HepG2 (cell line): ENCODE data around the gene CIAPIN1. TPM values are rescaled to one million over a fixed set of nuclear protein-coding genes. Genes with fewer than 3 reads are reported as not detected.
A peak's percentile ranks its signal among the peaks of the same experiment; 100 is the strongest.

Source experiments
- ATAC-seq: fragments of 200-7000 bp; cut with Tn5 transposase; 3 replicates; pipeline ENCODE4 v1.9.1; 2020; ENCODE audit warnings: mild to moderate bottlenecking, moderate library complexity
- BruUV-seq: library from RNA; stranded (reverse); fragments of 400-500 nt; replicated peaks from 2 replicates; lab custom pipeline; 2021; lab: Mats Ljungman, UMichigan
- CTCF ChIA-PET: fragments of 300-600 bp; formaldehyde crosslinking; extraction: SDS; loops from one replicate; lab custom pipeline; 2021; ENCODE audit warnings: low total read pairs, inconsistent platforms, low intra/inter-chr PET ratio; lab: Yijun Ruan, JAX
- POLR2A ChIA-PET: fragments of 350-600 bp; sonication (Branson Sonifier 250); formaldehyde crosslinking; loops from one replicate; lab custom pipeline; 2020; ENCODE audit warnings: antibody characterized with exemption, inconsistent platforms; lab: Yijun Ruan, JAX
- DNase-seq: peaks from one replicate; pipeline ENCODE4 v3.0.0-alpha.2; 2015; ENCODE audit warnings: low spot score
- FAIRE-seq: peaks from 3 replicates; lab custom pipeline; 2011; peaks lifted over from hg19 to GRCh38; lab: Jason Lieb, UNC
- H2AFZ ChIP-seq: one replicate; pipeline ENCODE4 v1.6.1; 2011; ENCODE audit warnings: low read length, inconsistent platforms
- H3K27ac ChIP-seq: fragments of 300-600 bp; 3 replicates; pipeline ENCODE4 v1.8.0; 2011; ENCODE audit warnings: mixed run types, mild to moderate bottlenecking, mixed read lengths, low read length, inconsistent platforms; ENCODE audit not compliant: insufficient read depth; ENCODE audit errors: extremely low read length
- H3K27me3 ChIP-seq, 2 experiments: fragments of 200-600 bp in 1 of 2; 2 replicates in 1 of 2; 3 replicates in 1 of 2; pipeline versions ENCODE4 v1.6.0 to v1.8.0; 2011; ENCODE audit warnings: low read length in 2 of 2, mild to moderate bottlenecking in 2 of 2, moderate library complexity in 2 of 2, inconsistent platforms in 1 of 2; ENCODE audit not compliant: insufficient read depth in 2 of 2, control insufficient read depth in 1 of 2
- H3K36me3 ChIP-seq, 2 experiments: fragments of 200-600 bp in 1 of 2; replicated peaks in 1 of 2; 2 replicates in 1 of 2; 3 replicates in 1 of 2; pipeline versions ENCODE4 v1.5.1 to v1.8.0; 2011; ENCODE audit warnings: low read length in 2 of 2, inconsistent platforms in 1 of 2; ENCODE audit not compliant: insufficient read depth in 2 of 2, control insufficient read depth in 1 of 2
- H3K4me1 ChIP-seq: 2 replicates; pipeline ENCODE4 v1.5.1; 2012; ENCODE audit warnings: low read length, inconsistent platforms; ENCODE audit not compliant: insufficient read depth
- H3K4me2 ChIP-seq: 2 replicates; pipeline ENCODE4 v1.6.0; 2011; ENCODE audit warnings: low read depth, low read length, inconsistent platforms
- H3K4me3 ChIP-seq, 3 experiments: fragments of 200-600 bp in 1 of 3; sonication (generic), shearing (Covaris generic) in 1 of 3; replicated peaks in 1 of 3; 2 replicates each; pipeline ENCODE4 v1.5.1; 2011 to 2016; ENCODE audit warnings: low read length in 3 of 3, inconsistent platforms in 2 of 3, low read depth in 2 of 3, mild to moderate bottlenecking in 2 of 3, control low read depth in 1 of 3, mixed read lengths in 1 of 3; ENCODE audit not compliant: insufficient read depth in 1 of 3
- H3K79me2 ChIP-seq: one replicate; pipeline ENCODE4 v1.6.1; 2011; ENCODE audit warnings: low read length, inconsistent platforms; ENCODE audit not compliant: insufficient read depth
- H3K9ac ChIP-seq: 2 replicates; pipeline ENCODE4 v1.6.0; 2011; ENCODE audit warnings: mild to moderate bottlenecking, low read depth, low read length, inconsistent platforms; ENCODE audit not compliant: insufficient read depth
- H3K9me3 ChIP-seq: 2 replicates; pipeline ENCODE4 v1.5.1; 2012; ENCODE audit warnings: mild to moderate bottlenecking, low read length
- H4K20me1 ChIP-seq: 2 replicates; pipeline ENCODE4 v1.6.0; 2011; ENCODE audit warnings: inconsistent platforms, mild to moderate bottlenecking, low read length, moderate library complexity; ENCODE audit not compliant: insufficient read depth
- NRL ChIP-seq: sonication (generic); formaldehyde crosslinking; IDR thresholded peaks from 2 replicates; pipeline ENCODE4 v1.5.0; 2020; ENCODE audit warnings: missing genetic modification reagents, mild to moderate bottlenecking, moderate library complexity, borderline replicate concordance
- RNF219 ChIP-seq: sonication (generic); formaldehyde crosslinking; IDR thresholded peaks from 2 replicates; pipeline ENCODE4 v1.5.0; 2020; ENCODE audit warnings: mild to moderate bottlenecking, missing genetic modification reagents
- ZMYM4 ChIP-seq: sonication (generic); formaldehyde crosslinking; IDR thresholded peaks from 2 replicates; pipeline ENCODE4 v1.8.1; 2023; ENCODE audit warnings: mild to moderate bottlenecking, missing genetic modification reagents
- WGBS: methylation state at CpG from one replicate; pipeline ENCODE4 v1.1.6; 2017; ENCODE audit warnings: low lambda C conversion rate; 5-methylcytosine and 5-hydroxymethylcytosine counted together
- in situ Hi-C: cut with HindIII; loops from 2 replicates; pipeline ENCODE4 v1.10.0; 2017; ENCODE audit warnings: low pct_unique_long_range_greater_than_20kb; ENCODE audit not compliant: extremely low pct_ligation_motif_present
- intact Hi-C: fragments of 100-400 bp; cut with micrococcal nuclease; formaldehyde crosslinking; loops from one replicate; pipeline ENCODE4 v1.10.0; 2022; ENCODE audit not compliant: unreplicated experiment
- polyA plus RNA-seq, 8 experiments: library from polyadenylated mRNA; depleted of rRNA in 3 of 8; stranded (reverse) in 7 of 8; unstranded in 1 of 8; fragments of >200 nt; fragmentation: Illumina TruSeq in 4 of 8; extraction: Trizol in 4 of 8; gene quantifications; 2 replicates each; pipeline versions ENCODE4 v1.2.1 to v1.2.3, GENCODE V29; 2011 to 2016; ENCODE audit warnings: low read depth in 4 of 8, missing spikeins in 1 of 8, mixed read lengths in 1 of 8; ENCODE audit not compliant: insufficient read depth in 1 of 8
- total RNA-seq, 5 experiments: library from RNA; depleted of rRNA; stranded (reverse); fragments of >200 nt; fragmentation: Illumina TruSeq; extraction: Trizol; gene quantifications; 2 replicates each; pipeline ENCODE4 v1.2.3, GENCODE V29; 2016; ENCODE audit warnings: low read depth in 1 of 5
- TF ChIP-seq, protein P1 (sequence below): IDR thresholded peaks from 2 replicates; pipeline ENCODE4 v1.6.1; 2016; ENCODE audit warnings: missing compliant biosample characterization, missing genetic modification reagents, borderline replicate concordance

Gene CIAPIN1
- total and polyA plus RNA-seq, 2 of the 13 experiments (the other 11 are each of a cell fraction or from before 2014, with no cell fraction given): 69.3 to 89.7 TPM

- FAIRE-seq (no peak), ATAC-seq (no peak), DNase-seq (no peak)
- Histone ChIP-seq H2AFZ (no peak overlapping the region), H3K27ac (no peak overlapping the region), H3K4me1 (peaks cover 16% of the 10 kb centered on the region; the same call in 1 of the 2 replicates), H3K9me3 (no peaks in the 10 kb centered on the region), H3K36me3 (no peaks in the 10 kb centered on the region), H3K4me2 (no peak overlapping the region), H3K79me2 (no peaks in the 10 kb centered on the region), H3K27me3 (peaks cover 0 to 16% of the 10 kb centered on the region in 2 experiments; a peak in 4 of 5 replicates), H3K9ac (no peak overlapping the region), H4K20me1 (no peaks in the 10 kb centered on the region), H3K4me3 (no peak overlapping the region)
- intact Hi-C loops (no loop called here), in situ Hi-C loops (no loop called here)
- 60% methylated on average over 3 of the region's 3 CpGs for WGBS
- TF ChIP-seq RNF219 (CRISPR knock-in tag) (no peak), ZMYM4 (no peak)
- CTCF ChIA-PET: no interaction called here
- POLR2A ChIA-PET: interaction anchor here (1.5 kb wide), 1 partner anchor 33 kb away, joined by 4 read pairs; the partner anchor contains the start of gene CX3CL1
- BruUV-seq: no TSS peak
Measured at GRCh38 chr16:57405097-57405496, 42.1 kb downstream of the CIAPIN1 start.

DNA sequence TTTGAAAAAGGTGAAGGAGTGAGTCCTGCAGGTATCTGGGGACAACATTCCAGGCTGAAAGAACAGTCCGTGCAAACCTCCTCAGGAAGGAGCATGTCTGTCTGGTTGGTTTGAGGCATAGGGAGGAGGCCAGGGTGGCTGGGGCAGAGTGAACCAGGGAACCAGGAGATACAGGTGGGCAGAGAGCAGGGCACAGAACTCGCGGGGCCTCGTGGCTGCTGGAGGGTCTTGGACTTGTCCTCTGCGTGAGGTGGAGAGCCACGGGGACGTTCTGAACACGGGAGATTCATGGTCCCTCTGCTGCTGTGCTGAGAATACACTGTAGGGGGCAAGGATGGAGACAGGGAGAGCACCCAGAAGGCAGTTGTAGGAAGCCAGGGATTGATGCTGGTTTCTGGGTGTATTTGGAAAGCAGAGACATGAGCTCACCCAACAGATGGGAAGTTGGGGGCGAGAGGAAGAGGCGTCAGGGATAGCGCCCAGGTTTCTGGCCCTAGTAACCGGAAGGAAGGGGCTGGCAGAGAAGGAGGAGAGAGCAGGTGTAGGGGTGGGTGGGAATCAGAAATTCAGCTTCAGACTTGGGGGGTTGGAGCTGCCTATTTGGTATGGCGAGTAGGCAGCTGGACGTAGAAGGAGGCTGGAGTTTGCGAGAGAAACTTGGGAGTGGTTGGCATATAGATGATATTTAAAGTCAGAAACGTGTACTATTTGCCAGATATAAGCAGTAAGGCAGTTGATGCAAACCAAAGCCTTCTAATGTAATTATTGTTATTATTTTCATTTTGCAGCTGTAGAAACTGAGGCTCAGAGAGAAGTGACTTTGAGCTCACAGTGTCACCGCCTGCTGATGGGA is 43.0 kb downstream of the CIAPIN1 start, which contains the start of gene CCL17:
Gene CCL17 (plus strand): TSS at position 803 of the 853 bp plus-strand sequence. CDS start 9,166 bp downstream, outside the sequence.
- CTCF ChIA-PET: no interaction called here
- in situ Hi-C loops: no loop called here

More for the DNA sequence above, 43.0 kb downstream of the CIAPIN1 start, which contains the start of gene CCL17:
- 0 out of 2 replicates have a peak, but pooled peaks have one; percentile 31 for TF ChIP-seq NRL (CRISPR knock-in tag)
- TF ChIP-seq, protein P1, sequence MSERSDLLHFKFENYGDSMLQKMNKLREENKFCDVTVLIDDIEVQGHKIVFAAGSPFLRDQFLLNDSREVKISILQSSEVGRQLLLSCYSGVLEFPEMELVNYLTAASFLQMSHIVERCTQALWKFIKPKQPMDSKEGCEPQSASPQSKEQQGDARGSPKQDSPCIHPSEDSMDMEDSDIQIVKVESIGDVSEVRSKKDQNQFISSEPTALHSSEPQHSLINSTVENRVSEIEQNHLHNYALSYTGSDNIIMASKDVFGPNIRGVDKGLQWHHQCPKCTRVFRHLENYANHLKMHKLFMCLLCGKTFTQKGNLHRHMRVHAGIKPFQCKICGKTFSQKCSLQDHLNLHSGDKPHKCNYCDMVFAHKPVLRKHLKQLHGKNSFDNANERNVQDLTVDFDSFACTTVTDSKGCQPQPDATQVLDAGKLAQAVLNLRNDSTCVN (CRISPR knock-in tag): no peak
- TF ChIP-seq, all 625 proteins: peak for 1
- Histone ChIP-seq H3K9ac (no peak within 1 kb of the TSS), H3K9me3 (no peaks in the 10 kb centered on the region), H2AFZ (no peak within 1 kb of the TSS), H3K36me3 (no peaks in the 10 kb centered on the region), H4K20me1 (no peaks in the 10 kb centered on the region), H3K79me2 (no peaks in the 10 kb centered on the region), H3K27me3 (peaks cover 0 to 9% of the 10 kb centered on the region in 2 experiments; a peak in 2 of 5 replicates), H3K4me1 (peaks cover 11% of the 10 kb centered on the region; the same call in 1 of the 2 replicates), H3K4me3 (no peak within 1 kb of the TSS), H3K4me2 (no peak within 1 kb of the TSS), H3K27ac (no peak within 1 kb of the TSS)
- POLR2A ChIA-PET: interaction anchor here (1.5 kb wide), 1 partner anchor 32 kb away, joined by 4 read pairs; the partner anchor contains the start of gene CX3CL1
- ATAC-seq (peak; percentile 47; the same call in 2 of the 3 replicates), FAIRE-seq (no peak), DNase-seq (no peak)
- BruUV-seq: no TSS peak
- intact Hi-C loops: no loop called here
- 54% methylated on average over 17 of the region's 17 CpGs for WGBS
